HCT116 (cell line): ENCODE data around the gene CRADD.

ENCODE experiments used
- CEBPB ChIP-seq: IDR thresholded peaks from 2 replicates; pipeline ENCODE4 v1.6.1; 2012; ENCODE audit warnings: low read depth
- POLR2A ChIP-seq: IDR thresholded peaks from 2 replicates; pipeline ENCODE4 v1.7.0; 2011; ENCODE audit warnings: borderline replicate concordance; ENCODE audit not compliant: insufficient read depth, insufficient read length; ENCODE audit errors: extremely low read depth
- RAD21 ChIP-seq: IDR thresholded peaks from 2 replicates; pipeline ENCODE4 v1.6.1; 2012; ENCODE audit warnings: low read depth, mild to moderate bottlenecking
- SP1 ChIP-seq: IDR thresholded peaks from 2 replicates; pipeline ENCODE4 v1.6.1; 2012; ENCODE audit warnings: low read depth
- TCF7L2 ChIP-seq: IDR thresholded peaks from 2 replicates; pipeline ENCODE4 v1.7.0; 2011; ENCODE audit warnings: borderline replicate concordance, inconsistent platforms; ENCODE audit not compliant: insufficient read depth, insufficient read length; ENCODE audit errors: extremely low read depth
- TF ChIP-seq, protein P1 (sequence below), 3 experiments: fragments of 200-600 bp in 1 of 3; sonication (generic) in 1 of 3; IDR thresholded peaks in 2 of 3; conservative IDR thresholded peaks in 1 of 3; 2 replicates each; pipeline ENCODE4 v1.5.1; 2012 to 2017; ENCODE audit warnings: low read depth in 2 of 3, low read length in 2 of 3, antibody characterized with exemption in 1 of 3, borderline replicate concordance in 1 of 3, control low read depth in 1 of 3, mild to moderate bottlenecking in 1 of 3, mixed read lengths in 1 of 3, mixed run types in 1 of 3, moderate library complexity in 1 of 3; ENCODE audit not compliant: insufficient read depth in 1 of 3

DNA sequence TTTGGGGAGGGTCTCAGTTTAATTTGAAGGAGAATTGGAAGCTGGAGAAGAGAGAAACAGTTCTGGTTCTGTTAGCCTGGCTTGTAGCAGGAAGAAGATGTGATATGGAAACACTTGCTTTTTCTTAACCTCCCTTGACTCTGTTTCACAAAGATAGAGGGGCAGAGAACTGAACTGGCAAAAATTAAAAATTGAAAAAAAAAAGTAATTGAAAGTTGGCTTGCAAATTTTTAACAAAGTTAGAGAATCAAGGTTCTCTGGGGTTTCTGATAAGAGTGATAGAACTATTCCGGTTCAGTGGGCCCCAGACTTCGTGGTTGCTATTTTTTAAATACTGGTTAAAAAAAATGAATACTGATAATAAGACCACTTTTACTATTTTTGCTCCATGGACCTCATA is 2.8 kb downstream of the CRADD start:
- no peak for TF ChIP-seq TCF7L2
- TF ChIP-seq, protein P1, sequence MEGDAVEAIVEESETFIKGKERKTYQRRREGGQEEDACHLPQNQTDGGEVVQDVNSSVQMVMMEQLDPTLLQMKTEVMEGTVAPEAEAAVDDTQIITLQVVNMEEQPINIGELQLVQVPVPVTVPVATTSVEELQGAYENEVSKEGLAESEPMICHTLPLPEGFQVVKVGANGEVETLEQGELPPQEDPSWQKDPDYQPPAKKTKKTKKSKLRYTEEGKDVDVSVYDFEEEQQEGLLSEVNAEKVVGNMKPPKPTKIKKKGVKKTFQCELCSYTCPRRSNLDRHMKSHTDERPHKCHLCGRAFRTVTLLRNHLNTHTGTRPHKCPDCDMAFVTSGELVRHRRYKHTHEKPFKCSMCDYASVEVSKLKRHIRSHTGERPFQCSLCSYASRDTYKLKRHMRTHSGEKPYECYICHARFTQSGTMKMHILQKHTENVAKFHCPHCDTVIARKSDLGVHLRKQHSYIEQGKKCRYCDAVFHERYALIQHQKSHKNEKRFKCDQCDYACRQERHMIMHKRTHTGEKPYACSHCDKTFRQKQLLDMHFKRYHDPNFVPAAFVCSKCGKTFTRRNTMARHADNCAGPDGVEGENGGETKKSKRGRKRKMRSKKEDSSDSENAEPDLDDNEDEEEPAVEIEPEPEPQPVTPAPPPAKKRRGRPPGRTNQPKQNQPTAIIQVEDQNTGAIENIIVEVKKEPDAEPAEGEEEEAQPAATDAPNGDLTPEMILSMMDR (IDR thresholded peaks at IDR 0.05 in 2 of 3, conservative IDR thresholded peaks at IDR 0.05 in 1 of 3; ENCODE audit: borderline replicate concordance in 1 of 3, insufficient read depth in 1 of 3, low read depth in 2 of 3, low read length in 2 of 3) = no peak
- no peak for TF ChIP-seq POLR2A
- TF ChIP-seq RAD21 = no peak
- TF ChIP-seq SP1 = no peak
- no peak for TF ChIP-seq CEBPB
